ENCODE results near the gene ZNF14.
"Not testable (repeated sequence)": the region's sequence is repeated elsewhere in the genome, so short reads cannot be mapped to it uniquely, and the experiment has no call there.

The ZNF14 gene

DNA sequence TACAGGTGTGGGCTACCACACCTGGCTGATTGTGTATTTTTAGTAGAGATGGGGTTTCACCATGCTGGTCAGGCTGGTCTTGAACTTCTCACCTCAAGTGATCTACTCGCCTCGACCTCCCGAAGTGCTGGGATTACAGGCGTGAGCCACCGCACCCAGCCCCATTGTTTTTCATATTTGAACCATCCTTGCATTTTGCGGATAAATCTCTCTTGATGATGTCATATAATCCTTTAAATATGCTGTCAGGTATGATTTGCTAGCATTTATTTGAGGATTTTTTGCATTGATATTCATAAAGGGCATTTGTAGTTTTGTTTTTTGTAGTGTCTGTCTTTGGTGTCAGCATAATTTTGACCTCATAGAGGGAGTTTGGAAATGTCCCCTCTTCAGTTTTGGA lies 58.6 kb downstream of the ZNF14 start:
- Histone ChIP-seq H3K36me3 (ENCODE audit: control insufficient read depth, insufficient read depth, low read length) (peaks cover 15% of the 10 kb centered on the region), H3K4me3 (ENCODE audit: low read depth, low read length) (no peak overlapping the region), H3K27me3 (ENCODE audit: control insufficient read depth, insufficient read depth, low read length) (no peaks in the 10 kb centered on the region), H3K9ac (ENCODE audit: low read depth, low read length) (no peak overlapping the region), H3K4me1 (ENCODE audit: control insufficient read depth, insufficient read depth, low read length) (no peaks in the 10 kb centered on the region), H3K9me3 (ENCODE audit: control insufficient read depth, insufficient read depth, low read length) (no peaks in the 10 kb centered on the region)

GRCh38 chr19:19672816-19673215 lies 60.1 kb downstream of the ZNF14 start:
- Histone ChIP-seq H3K4me1 (ENCODE audit: control insufficient read depth, insufficient read depth, low read length) (no peaks in the 10 kb centered on the region), H3K9me3 (ENCODE audit: control insufficient read depth, insufficient read depth, low read length) (no peaks in the 10 kb centered on the region), H3K9ac (ENCODE audit: low read depth, low read length) (no peak overlapping the region), H3K27me3 (ENCODE audit: control insufficient read depth, insufficient read depth, low read length) (no peaks in the 10 kb centered on the region), H3K4me3 (ENCODE audit: low read depth, low read length) (no peak overlapping the region), H3K36me3 (ENCODE audit: control insufficient read depth, insufficient read depth, low read length) (peaks cover 10% of the 10 kb centered on the region)

DNA sequence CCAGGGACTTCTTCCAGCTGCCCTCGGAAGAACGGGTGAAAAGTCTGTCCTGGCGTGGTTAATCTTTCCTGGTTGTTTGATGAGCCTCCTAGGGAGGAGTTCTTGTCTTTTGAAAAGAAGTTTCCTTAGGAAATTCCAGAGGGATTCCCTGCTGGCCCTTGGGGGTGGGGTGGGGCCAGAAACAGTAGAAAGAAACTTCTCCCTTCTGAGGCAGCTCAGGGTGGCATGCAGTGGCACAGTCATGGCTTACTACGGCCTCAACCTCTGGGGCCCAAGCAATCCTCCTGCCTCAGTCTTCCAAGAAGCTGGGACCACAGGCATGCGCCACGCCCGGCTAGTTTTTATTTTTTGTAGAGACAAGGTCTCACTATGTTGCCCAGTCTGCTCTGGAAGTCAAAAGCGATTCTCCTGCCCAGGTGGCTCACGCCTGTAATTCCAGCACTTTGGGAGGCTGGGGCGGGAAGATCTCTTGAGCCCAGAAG lies 62.8 kb downstream of the ZNF14 start:
- Histone ChIP-seq H3K4me1 (ENCODE audit: control insufficient read depth, insufficient read depth, low read length) (no peaks in the 10 kb centered on the region), H3K4me3 (ENCODE audit: low read depth, low read length) (peak overlapping the region; percentile 89), H3K27me3 (ENCODE audit: control insufficient read depth, insufficient read depth, low read length) (no peaks in the 10 kb centered on the region), H3K36me3 (ENCODE audit: control insufficient read depth, insufficient read depth, low read length) (peaks cover 4% of the 10 kb centered on the region), H3K9me3 (ENCODE audit: control insufficient read depth, insufficient read depth, low read length) (no peaks in the 10 kb centered on the region), H3K9ac (ENCODE audit: low read depth, low read length) (peak overlapping the region; percentile 87)

DNA sequence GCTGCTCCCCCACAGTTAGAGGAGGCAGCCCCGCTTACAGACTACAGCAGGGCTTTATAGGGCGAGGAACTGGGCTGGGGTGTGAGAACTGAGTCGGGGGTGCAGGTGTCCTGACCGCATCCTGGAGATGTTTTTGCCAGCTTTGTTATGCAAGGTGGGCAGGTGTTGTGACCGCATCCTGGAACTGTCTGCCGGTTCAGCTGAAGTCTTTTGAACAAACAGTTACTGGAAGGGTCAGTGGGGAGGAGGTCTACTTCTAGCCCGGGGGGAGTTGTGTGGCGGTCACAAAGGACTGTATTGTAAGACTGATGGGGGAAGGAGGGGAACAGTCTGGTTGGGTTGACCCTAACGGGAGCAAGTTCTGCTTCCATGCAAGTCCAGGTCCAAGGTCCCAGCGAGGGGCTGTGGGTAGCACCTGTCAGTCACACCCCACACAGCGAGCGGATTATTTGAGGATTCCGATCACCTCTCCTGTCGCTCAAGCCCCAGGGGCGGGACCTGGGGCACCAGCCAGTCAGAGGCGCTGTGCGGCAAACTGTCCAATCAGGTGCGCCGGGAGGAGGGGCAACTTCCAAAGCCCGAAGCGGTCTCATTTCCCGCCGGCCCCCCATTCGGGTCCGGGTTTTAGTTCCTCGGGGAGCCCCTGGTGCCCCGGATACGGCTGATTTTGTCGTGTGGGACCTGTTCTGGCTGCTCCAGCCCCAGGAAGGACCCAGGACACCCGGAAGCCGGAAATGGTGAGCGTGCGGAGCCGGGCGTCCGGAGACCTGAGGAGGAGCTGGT lies 64.5 kb downstream of the ZNF14 start, which contains the start of gene ZNF101:
Gene ZNF101 (plus strand): TSS at position 610 of the 783 bp plus-strand sequence. CDS start 125 bp downstream, at position 735.
- Histone ChIP-seq H3K27me3 (ENCODE audit: control insufficient read depth, insufficient read depth, low read length) (no peaks in the 10 kb centered on the region), H3K9me3 (ENCODE audit: control insufficient read depth, insufficient read depth, low read length) (no peaks in the 10 kb centered on the region), H3K36me3 (ENCODE audit: control insufficient read depth, insufficient read depth, low read length) (no peaks in the 10 kb centered on the region), H3K9ac (ENCODE audit: low read depth, low read length) (peak within 1 kb of the TSS; percentile 87), H3K4me3 (ENCODE audit: low read depth, low read length) (peak within 1 kb of the TSS; percentile 89), H3K4me1 (ENCODE audit: control insufficient read depth, insufficient read depth, low read length) (no peaks in the 10 kb centered on the region)

GRCh38 chr19:19665420-19665948 lies 67.4 kb downstream of the ZNF14 start:
- not testable (repeated sequence) for H3K36me3 ChIP-seq (ENCODE audit: control insufficient read depth, insufficient read depth, low read length); H3K9me3 ChIP-seq (ENCODE audit: control insufficient read depth, insufficient read depth, low read length); H3K4me3 ChIP-seq (ENCODE audit: low read depth, low read length); H3K27me3 ChIP-seq (ENCODE audit: control insufficient read depth, insufficient read depth, low read length); H3K9ac ChIP-seq (ENCODE audit: low read depth, low read length); H3K4me1 ChIP-seq (ENCODE audit: control insufficient read depth, insufficient read depth, low read length)

DNA sequence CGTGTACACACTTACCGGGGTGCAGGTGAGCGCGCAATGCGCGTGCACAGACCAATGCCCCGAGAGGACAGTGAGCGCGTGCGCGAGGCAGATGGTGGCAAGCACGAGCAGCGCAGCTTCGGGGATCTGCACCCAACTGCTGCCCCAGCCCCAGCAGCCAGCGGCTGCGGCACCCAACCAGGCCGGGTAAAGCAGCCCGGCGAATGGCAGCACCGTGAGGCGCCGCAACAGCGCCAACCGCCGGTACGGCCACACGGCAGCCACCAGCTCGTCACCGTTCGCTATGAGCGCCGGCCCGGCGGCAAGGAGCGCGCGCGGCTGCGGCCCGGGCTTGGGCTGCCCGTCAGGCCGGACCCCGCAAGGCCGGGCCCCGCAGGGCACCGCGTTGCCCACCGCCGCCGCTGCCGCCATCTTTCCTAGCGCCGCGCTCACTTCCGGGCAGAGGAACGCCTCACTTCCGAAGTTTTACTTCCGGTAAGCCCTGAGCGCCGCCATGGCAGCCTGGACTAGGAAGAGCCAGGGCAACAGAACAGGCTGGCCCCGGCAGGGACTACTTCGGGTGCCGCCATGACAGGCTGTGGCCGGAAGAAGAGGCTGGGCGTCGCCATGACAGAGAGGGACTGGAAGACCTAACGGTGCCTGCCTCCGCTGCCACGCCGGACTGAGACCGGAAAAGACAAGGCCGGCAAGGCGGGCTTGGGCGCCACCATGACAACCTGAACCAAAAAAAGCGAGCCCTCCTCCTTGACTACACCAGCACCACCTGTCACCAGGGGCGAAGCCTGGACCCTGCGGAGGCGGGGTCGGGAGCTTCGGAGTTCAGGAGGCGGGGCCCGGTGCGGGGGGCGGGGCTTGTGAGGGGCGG lies 69.4 kb downstream of the ZNF14 start, which contains the start of gene ATP13A1:
Gene ATP13A1 (minus strand): TSS at position 421 of the 865 bp plus-strand sequence. CDS start 10 bp downstream, at position 411.
- Histone ChIP-seq H3K27me3 (ENCODE audit: control insufficient read depth, insufficient read depth, low read length) (no peaks in the 10 kb centered on the region), H3K4me1 (ENCODE audit: control insufficient read depth, insufficient read depth, low read length) (peaks cover 9% of the 10 kb centered on the region), H3K9me3 (ENCODE audit: control insufficient read depth, insufficient read depth, low read length) (no peaks in the 10 kb centered on the region), H3K9ac (ENCODE audit: low read depth, low read length) (peak within 1 kb of the TSS; percentile 79), H3K36me3 (ENCODE audit: control insufficient read depth, insufficient read depth, low read length) (peaks cover 14% of the 10 kb centered on the region), H3K4me3 (ENCODE audit: low read depth, low read length) (peak within 1 kb of the TSS; percentile 92)

DNA sequence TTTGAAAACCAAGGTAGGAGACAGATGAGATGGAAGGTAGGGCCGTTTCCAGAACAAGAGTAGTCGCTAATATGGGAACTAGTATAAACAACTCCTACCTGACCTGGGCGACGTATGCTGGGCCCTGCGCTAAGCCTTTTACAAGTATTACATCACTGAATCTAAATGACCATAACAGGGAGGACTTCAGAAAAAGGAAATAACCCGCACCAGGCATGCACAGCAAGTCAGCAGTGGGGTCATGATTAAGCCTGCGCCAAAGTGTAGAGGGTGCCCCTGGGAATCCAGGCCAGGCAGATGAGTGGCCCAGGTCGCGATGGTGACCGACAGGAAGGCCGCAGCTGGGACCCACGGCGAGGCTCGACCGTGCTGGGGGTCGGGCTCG lies 70.0 kb downstream of the ZNF14 start:
- H3K4me3 ChIP-seq (ENCODE audit: low read depth, low read length) = peak overlapping the region; percentile 92
- H3K4me1 ChIP-seq (ENCODE audit: control insufficient read depth, insufficient read depth, low read length) = peaks cover 9% of the 10 kb centered on the region
- H3K9ac ChIP-seq (ENCODE audit: low read depth, low read length) = peak overlapping the region; percentile 79
- H3K36me3 ChIP-seq (ENCODE audit: control insufficient read depth, insufficient read depth, low read length) = peaks cover 20% of the 10 kb centered on the region
- H3K27me3 ChIP-seq (ENCODE audit: control insufficient read depth, insufficient read depth, low read length) = no peaks in the 10 kb centered on the region
- no peaks in the 10 kb centered on the region for H3K9me3 ChIP-seq (ENCODE audit: control insufficient read depth, insufficient read depth, low read length)

GRCh38 chr19:19662344-19662743 lies 70.6 kb downstream of the ZNF14 start:
- no peaks in the 10 kb centered on the region for H3K9me3 ChIP-seq (ENCODE audit: control insufficient read depth, insufficient read depth, low read length)
- H3K27me3 ChIP-seq (ENCODE audit: control insufficient read depth, insufficient read depth, low read length) = no peaks in the 10 kb centered on the region
- peak overlapping the region; percentile 92 for H3K4me3 ChIP-seq (ENCODE audit: low read depth, low read length)
- peaks cover 9% of the 10 kb centered on the region for H3K4me1 ChIP-seq (ENCODE audit: control insufficient read depth, insufficient read depth, low read length)
- H3K9ac ChIP-seq (ENCODE audit: low read depth, low read length) = peak overlapping the region; percentile 79
- peaks cover 23% of the 10 kb centered on the region for H3K36me3 ChIP-seq (ENCODE audit: control insufficient read depth, insufficient read depth, low read length)

DNA sequence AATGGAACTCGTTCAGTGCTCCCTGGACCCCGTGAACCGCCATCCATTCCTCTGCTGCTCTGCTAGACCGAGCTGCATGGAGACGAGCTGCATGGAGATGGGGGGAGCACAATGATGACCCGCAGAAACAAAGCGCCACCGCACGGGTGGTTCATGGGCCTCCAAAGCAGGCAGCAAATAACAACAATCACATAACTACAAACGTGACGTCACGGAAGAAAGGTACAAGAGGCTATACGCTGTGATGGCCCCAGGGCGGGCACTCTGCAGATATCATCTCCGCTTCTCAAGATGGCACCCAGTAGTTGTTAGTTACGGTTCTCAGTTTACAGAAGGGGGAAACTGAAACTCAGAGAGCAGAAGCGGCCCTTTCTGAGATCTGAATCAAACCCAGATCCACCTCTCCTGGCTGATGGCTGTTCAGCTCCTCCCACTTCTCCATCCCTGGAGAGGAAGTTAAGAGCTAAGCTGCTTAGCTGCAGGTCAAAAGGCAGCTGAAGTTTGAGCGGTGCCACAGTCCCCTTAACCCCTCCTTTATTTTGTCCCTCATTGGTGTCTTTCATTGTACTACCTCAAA lies 71.1 kb downstream of the ZNF14 start:
- peak overlapping the region; percentile 8 for H3K4me3 ChIP-seq (ENCODE audit: low read depth, low read length)

GRCh38 chr19:19661141-19661674 lies 71.7 kb downstream of the ZNF14 start:
- no peaks in the 10 kb centered on the region for H3K9me3 ChIP-seq (ENCODE audit: control insufficient read depth, insufficient read depth, low read length)
- H3K4me3 ChIP-seq (ENCODE audit: low read depth, low read length) = peak overlapping the region; percentile 8
- H3K9ac ChIP-seq (ENCODE audit: low read depth, low read length) = no peak overlapping the region
- H3K36me3 ChIP-seq (ENCODE audit: control insufficient read depth, insufficient read depth, low read length) = peaks cover 35% of the 10 kb centered on the region
- no peaks in the 10 kb centered on the region for H3K27me3 ChIP-seq (ENCODE audit: control insufficient read depth, insufficient read depth, low read length)
- H3K4me1 ChIP-seq (ENCODE audit: control insufficient read depth, insufficient read depth, low read length) = peaks cover 9% of the 10 kb centered on the region

More for the DNA sequence above, 71.1 kb downstream of the ZNF14 start:
- no peaks in the 10 kb centered on the region for H3K9me3 ChIP-seq (ENCODE audit: control insufficient read depth, insufficient read depth, low read length)
- no peak overlapping the region for H3K9ac ChIP-seq (ENCODE audit: low read depth, low read length)
- peaks cover 29% of the 10 kb centered on the region for H3K36me3 ChIP-seq (ENCODE audit: control insufficient read depth, insufficient read depth, low read length)
- H3K27me3 ChIP-seq (ENCODE audit: control insufficient read depth, insufficient read depth, low read length) = no peaks in the 10 kb centered on the region
- H3K4me1 ChIP-seq (ENCODE audit: control insufficient read depth, insufficient read depth, low read length) = peaks cover 9% of the 10 kb centered on the region

Data from iPS-15b (cell line).